Smooth muscle cell (in vitro differentiated cells): ENCODE measurements around the gene NDRG4. TPM values are rescaled to one million over a fixed set of nuclear protein-coding genes. Genes with fewer than 3 reads are reported as not detected.

Source experiments
- DNase-seq: peaks from one replicate; lab custom pipeline; 2025; ENCODE audit not compliant: unreplicated experiment; lab: John Stamatoyannopoulos, UW
- H2AFZ ChIP-seq: fragments of 200-600 bp; sonication (generic); 2 replicates; pipeline ENCODE4 v1.6.0; 2016; ENCODE audit warnings: antibody characterized with exemption, low read depth, mild to moderate bottlenecking
- H3F3A ChIP-seq: fragments of 200-600 bp; sonication (generic); 2 replicates; pipeline ENCODE4 v1.6.0; 2017; ENCODE audit warnings: antibody characterized with exemption, low read depth
- H3K27ac ChIP-seq: fragments of 200-600 bp; sonication (generic); 2 replicates; pipeline ENCODE4 v1.5.1; 2016; ENCODE audit warnings: low read depth, mild to moderate bottlenecking
- H3K27me3 ChIP-seq: fragments of 200-600 bp; sonication (generic); 2 replicates; pipeline ENCODE4 v1.6.1; 2016; ENCODE audit warnings: low read depth, mild to moderate bottlenecking
- H3K36me3 ChIP-seq: fragments of 200-600 bp; sonication (generic); 2 replicates; pipeline ENCODE4 v1.5.1; 2016; ENCODE audit warnings: low read depth
- H3K4me1 ChIP-seq: fragments of 200-600 bp; sonication (generic); 2 replicates; pipeline ENCODE4 v1.5.1; 2016; ENCODE audit warnings: low read depth
- H3K4me2 ChIP-seq: fragments of 200-600 bp; sonication (generic); 2 replicates; pipeline ENCODE4 v1.6.0; 2016; ENCODE audit warnings: mild to moderate bottlenecking
- H3K4me3 ChIP-seq: fragments of 200-600 bp; sonication (generic); 2 replicates; pipeline ENCODE4 v1.5.1; 2016; ENCODE audit warnings: mild to moderate bottlenecking
- H3K79me2 ChIP-seq: fragments of 200-600 bp; sonication (generic); 2 replicates; pipeline ENCODE4 v1.6.0; 2016; ENCODE audit warnings: low read depth, mild to moderate bottlenecking
- H3K9ac ChIP-seq: fragments of 200-600 bp; sonication (generic); 2 replicates; pipeline ENCODE4 v1.6.0; 2016; ENCODE audit warnings: low read depth
- H3K9me3 ChIP-seq: fragments of 200-600 bp; sonication (generic); replicated peaks from 2 replicates; pipeline ENCODE4 v1.5.1; 2016; ENCODE audit warnings: low read depth
- H4K20me1 ChIP-seq: fragments of 200-600 bp; sonication (generic); 2 replicates; pipeline ENCODE4 v1.6.0; 2016; ENCODE audit warnings: low read depth
- CTCF ChIP-seq: fragments of 200-600 bp; sonication (generic); IDR thresholded peaks from 2 replicates; pipeline ENCODE4 v1.5.1; 2017; ENCODE audit warnings: borderline replicate concordance, mild to moderate bottlenecking, antibody characterized with exemption; ENCODE audit not compliant: insufficient read depth, poor library complexity, severe bottlenecking
- WGBS: methylation state at CpG from one replicate; pipeline ENCODE4 v1.1.7; 2016; ENCODE audit warnings: low lambda C conversion rate; 5-methylcytosine and 5-hydroxymethylcytosine counted together
- polyA plus RNA-seq: library from polyadenylated mRNA; unstranded; fragments of >200 nt; fragmentation: Nextera tagmentation; extraction: Ambion mirVana; gene quantifications from 2 replicates; pipeline ENCODE4 v1.2.1, GENCODE V29; 2016
- total RNA-seq: library from RNA; depleted of rRNA; stranded (reverse); fragments of >200 nt; gene quantifications from 2 replicates; pipeline ENCODE4 v1.2.3, GENCODE V29; 2014

The NDRG4 gene
- total and polyA plus RNA-seq, 2 experiments from 2014 or later, result 9.9 to 23.0 TPM

GRCh38 chr16:58497468-58497867 is 2.5 kb upstream of the NDRG4 start:
- Histone ChIP-seq H3K27ac (no peak overlapping the region), H3K4me2 (no peak overlapping the region), H3K79me2 (no peaks in the 10 kb centered on the region), H3K27me3 (no peaks in the 10 kb centered on the region), H3K4me3 (no peak overlapping the region), H2AFZ (no peak overlapping the region), H3K9ac (no peak overlapping the region), H3K36me3 (no peaks in the 10 kb centered on the region), H3K4me1 (peaks cover 16% of the 10 kb centered on the region), H4K20me1 (no peaks in the 10 kb centered on the region), H3F3A (no peaks in the 10 kb centered on the region), H3K9me3 (no peaks in the 10 kb centered on the region)
- WGBS, result 86% methylated on average over 2 of the region's 2 CpGs
- TF ChIP-seq CTCF, result no peak
- no peak for DNase-seq

GRCh38 chr16:58497935-58498334 is 2.0 kb upstream of the NDRG4 start:
- Histone ChIP-seq H3K36me3 (no peaks in the 10 kb centered on the region), H3K4me3 (no peak overlapping the region), H3K27ac (no peak overlapping the region), H2AFZ (no peak overlapping the region), H3K4me2 (no peak overlapping the region), H3K79me2 (no peaks in the 10 kb centered on the region), H3K27me3 (no peaks in the 10 kb centered on the region), H3F3A (no peaks in the 10 kb centered on the region), H4K20me1 (no peaks in the 10 kb centered on the region), H3K9ac (no peak overlapping the region), H3K4me1 (peaks cover 16% of the 10 kb centered on the region), H3K9me3 (no peaks in the 10 kb centered on the region)
- DNase-seq, result no peak
- 83% methylated on average over 5 of the region's 5 CpGs for WGBS
- no peak for TF ChIP-seq CTCF

GRCh38 chr16:58498341-58499091 is 1.4 kb upstream of the NDRG4 start:
- no peaks in the 10 kb centered on the region for H3F3A ChIP-seq
- peaks cover 16% of the 10 kb centered on the region for H3K4me1 ChIP-seq
- no peak for DNase-seq
- no peaks in the 10 kb centered on the region for H3K27me3 ChIP-seq
- H4K20me1 ChIP-seq, result no peaks in the 10 kb centered on the region
- no peak overlapping the region for H3K4me2 ChIP-seq
- H2AFZ ChIP-seq, result no peak overlapping the region
- 85% methylated on average over 9 of the region's 9 CpGs for WGBS
- H3K27ac ChIP-seq, result no peak overlapping the region
- no peaks in the 10 kb centered on the region for H3K36me3 ChIP-seq
- no peak overlapping the region for H3K4me3 ChIP-seq
- no peaks in the 10 kb centered on the region for H3K79me2 ChIP-seq
- H3K9ac ChIP-seq, result no peak overlapping the region
- no peak for TF ChIP-seq CTCF
- H3K9me3 ChIP-seq, result no peaks in the 10 kb centered on the region

GRCh38 chr16:58499092-58499511 is 841 bp upstream of the NDRG4 start:
- WGBS, result 86% methylated on average over 10 of the region's 10 CpGs
- Histone ChIP-seq H3F3A (no peaks in the 10 kb centered on the region), H3K27me3 (no peaks in the 10 kb centered on the region), H3K4me3 (no peak overlapping the region), H3K36me3 (no peaks in the 10 kb centered on the region), H3K9me3 (no peaks in the 10 kb centered on the region), H3K27ac (no peak overlapping the region), H3K4me1 (peaks cover 16% of the 10 kb centered on the region), H3K4me2 (no peak overlapping the region), H4K20me1 (no peaks in the 10 kb centered on the region), H2AFZ (no peak overlapping the region), H3K9ac (no peak overlapping the region), H3K79me2 (no peaks in the 10 kb centered on the region)
- no peak for TF ChIP-seq CTCF
- DNase-seq, result no peak
